ENCODE results near the gene PRR5L. TPM values are rescaled to one million over a fixed set of nuclear protein-coding genes. Genes with fewer than 3 reads are reported as not detected.

Gene PRR5L
- total RNA-seq, 6 experiments from 2014 or later, result 19.9 to 27.5 (median 24.9) TPM

GRCh38 chr11:36432738-36433137 lies 136.7 kb downstream of the PRR5L start:
- H3K4me3 Mint-ChIP-seq, result no peak overlapping the region
- no peaks in the 10 kb centered on the region; the same call in 1 of the 2 replicates for H3K27me3 Mint-ChIP-seq (ENCODE audit: insufficient read depth)
- no peak overlapping the region; the same call in 1 of the 2 replicates for H3K27ac Mint-ChIP-seq
- H3K9me3 Mint-ChIP-seq, result no peaks in the 10 kb centered on the region
- H3K4me1 Mint-ChIP-seq (ENCODE audit: low read depth), result peaks cover 29% of the 10 kb centered on the region
- no peak for DNase-seq
- H3K36me3 Mint-ChIP-seq (ENCODE audit: low read depth), result peaks cover 32% of the 10 kb centered on the region
- no peak for TF ChIP-seq CTCF (IDR thresholded peaks at IDR 0.05)

- Mint-ChIP-seq H3K4me3 (no peak overlapping the region), H3K36me3 (ENCODE audit: low read depth) (peaks cover 44% of the 10 kb centered on the region), H3K9me3 (no peaks in the 10 kb centered on the region), H3K27me3 (ENCODE audit: insufficient read depth) (no peaks in the 10 kb centered on the region; the same call in 1 of the 2 replicates), H3K4me1 (ENCODE audit: low read depth) (peaks cover 22% of the 10 kb centered on the region), H3K27ac (no peak overlapping the region)
- no peak for DNase-seq
- TF ChIP-seq CTCF (IDR thresholded peaks at IDR 0.05), result no peak
Measured at GRCh38 chr11:36436064-36436463, 140.0 kb downstream of the PRR5L start.

GRCh38 chr11:36436589-36436988 lies 140.5 kb downstream of the PRR5L start:
- peaks cover 45% of the 10 kb centered on the region for H3K36me3 Mint-ChIP-seq (ENCODE audit: low read depth)
- H3K9me3 Mint-ChIP-seq, result no peaks in the 10 kb centered on the region
- no peak overlapping the region for H3K27ac Mint-ChIP-seq
- no peak for DNase-seq
- no peaks in the 10 kb centered on the region; the same call in 1 of the 2 replicates for H3K27me3 Mint-ChIP-seq (ENCODE audit: insufficient read depth)
- no peak for TF ChIP-seq CTCF (IDR thresholded peaks at IDR 0.05)
- H3K4me1 Mint-ChIP-seq (ENCODE audit: low read depth), result peaks cover 16% of the 10 kb centered on the region
- H3K4me3 Mint-ChIP-seq, result no peak overlapping the region

- Mint-ChIP-seq H3K4me1 (ENCODE audit: low read depth) (peaks cover 8% of the 10 kb centered on the region), H3K9me3 (no peaks in the 10 kb centered on the region), H3K4me3 (no peak overlapping the region), H3K27me3 (ENCODE audit: insufficient read depth) (no peaks in the 10 kb centered on the region; the same call in 1 of the 2 replicates), H3K36me3 (ENCODE audit: low read depth) (peaks cover 45% of the 10 kb centered on the region), H3K27ac (no peak overlapping the region)
- TF ChIP-seq CTCF (IDR thresholded peaks at IDR 0.05), result no peak
- DNase-seq, result no peak
Measured at GRCh38 chr11:36437413-36437812, 141.3 kb downstream of the PRR5L start.

GRCh38 chr11:36438126-36438525 lies 142.0 kb downstream of the PRR5L start:
- DNase-seq, result no peak
- no peak overlapping the region for H3K27ac Mint-ChIP-seq
- H3K4me3 Mint-ChIP-seq, result no peak overlapping the region
- no peak for TF ChIP-seq CTCF (IDR thresholded peaks at IDR 0.05)
- H3K36me3 Mint-ChIP-seq (ENCODE audit: low read depth), result peaks cover 51% of the 10 kb centered on the region
- no peaks in the 10 kb centered on the region for H3K9me3 Mint-ChIP-seq
- peaks cover 1% of the 10 kb centered on the region; the same call in 1 of the 2 replicates for H3K4me1 Mint-ChIP-seq (ENCODE audit: low read depth)
- H3K27me3 Mint-ChIP-seq (ENCODE audit: insufficient read depth), result no peaks in the 10 kb centered on the region; the same call in 1 of the 2 replicates
